Loucy (cell line): ENCODE results near the gene FCGR2B.
"Not testable (repeated sequence)": the region's sequence is repeated elsewhere in the genome, so short reads cannot be mapped to it uniquely, and the experiment has no call there.

Experiments used
- EZH2phosphoT487 ChIP-seq: fragments of 200-600 bp; IDR thresholded peaks from 2 replicates; pipeline ENCODE4 v1.6.1; 2018; ENCODE audit warnings: antibody characterized with exemption, mild to moderate bottlenecking, moderate library complexity, borderline replicate concordance
- TF ChIP-seq, protein P1 (sequence below): fragments of 200-600 bp; sonication (generic); conservative IDR thresholded peaks from 2 replicates; pipeline ENCODE4 v1.5.1; 2014; ENCODE audit warnings: mild to moderate bottlenecking, antibody characterized with exemption, low read length

DNA sequence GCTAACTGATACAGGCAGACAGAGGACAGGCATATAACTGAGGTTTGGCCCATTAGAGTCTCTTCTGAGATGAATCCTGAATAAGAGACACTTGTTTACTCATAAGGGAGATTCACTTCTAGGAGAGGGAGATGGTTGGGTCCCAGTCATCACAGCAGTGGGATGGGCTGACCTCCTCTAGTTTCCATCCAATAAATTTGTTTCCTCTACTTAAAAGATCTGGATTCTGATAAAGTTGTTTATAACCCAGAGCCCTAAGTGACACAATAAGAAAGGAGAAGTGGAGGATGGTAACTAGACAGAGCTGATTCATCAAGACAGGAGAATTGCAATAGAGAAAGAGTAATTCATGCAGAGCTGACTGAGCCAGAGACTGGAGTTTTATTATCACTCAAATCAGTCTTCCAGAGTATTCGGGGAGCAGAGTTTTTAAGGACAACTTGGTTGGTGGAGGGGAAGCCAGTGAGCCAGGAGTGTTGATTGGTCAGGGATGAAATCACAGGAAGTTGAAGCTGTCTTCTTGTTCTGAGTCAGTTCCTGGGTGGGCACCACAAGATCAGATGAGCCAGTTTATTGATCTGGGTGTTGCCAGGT is 26.7 kb upstream of the FCGR2B start:
- TF ChIP-seq, protein P1, sequence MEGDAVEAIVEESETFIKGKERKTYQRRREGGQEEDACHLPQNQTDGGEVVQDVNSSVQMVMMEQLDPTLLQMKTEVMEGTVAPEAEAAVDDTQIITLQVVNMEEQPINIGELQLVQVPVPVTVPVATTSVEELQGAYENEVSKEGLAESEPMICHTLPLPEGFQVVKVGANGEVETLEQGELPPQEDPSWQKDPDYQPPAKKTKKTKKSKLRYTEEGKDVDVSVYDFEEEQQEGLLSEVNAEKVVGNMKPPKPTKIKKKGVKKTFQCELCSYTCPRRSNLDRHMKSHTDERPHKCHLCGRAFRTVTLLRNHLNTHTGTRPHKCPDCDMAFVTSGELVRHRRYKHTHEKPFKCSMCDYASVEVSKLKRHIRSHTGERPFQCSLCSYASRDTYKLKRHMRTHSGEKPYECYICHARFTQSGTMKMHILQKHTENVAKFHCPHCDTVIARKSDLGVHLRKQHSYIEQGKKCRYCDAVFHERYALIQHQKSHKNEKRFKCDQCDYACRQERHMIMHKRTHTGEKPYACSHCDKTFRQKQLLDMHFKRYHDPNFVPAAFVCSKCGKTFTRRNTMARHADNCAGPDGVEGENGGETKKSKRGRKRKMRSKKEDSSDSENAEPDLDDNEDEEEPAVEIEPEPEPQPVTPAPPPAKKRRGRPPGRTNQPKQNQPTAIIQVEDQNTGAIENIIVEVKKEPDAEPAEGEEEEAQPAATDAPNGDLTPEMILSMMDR, result not testable (repeated sequence)
- not testable (repeated sequence) for TF ChIP-seq EZH2phosphoT487
